Esophagus (tissue), 2 donors: Measurements from ENCODE around the gene CLIP2. TPM values are rescaled to one million over a fixed set of nuclear protein-coding genes. Genes with fewer than 3 reads are reported as not detected.
"Not testable (repeated sequence)": the region's sequence is repeated elsewhere in the genome, so short reads cannot be mapped to it uniquely, and the experiment has no call there.

Source experiments
- H3K27ac ChIP-seq, 2 donors: one replicate each; pipeline ENCODE4 v1.5.1; 2013; ENCODE audit warnings: low read depth in 2 of 2, mild to moderate bottlenecking in 2 of 2, inconsistent platforms in 1 of 2, low read length in 1 of 2, moderate library complexity in 1 of 2
- H3K27me3 ChIP-seq, 2 donors: one replicate each; pipeline ENCODE4 v1.6.1; 2013; ENCODE audit warnings: low read length in 2 of 2, control low read depth in 1 of 2, mild to moderate bottlenecking in 1 of 2; ENCODE audit not compliant: insufficient read depth in 2 of 2, control insufficient read depth in 1 of 2
- H3K36me3 ChIP-seq, 2 donors: one replicate each; pipeline ENCODE4 v1.6.1; 2013; ENCODE audit warnings: low read length in 1 of 2; ENCODE audit not compliant: control insufficient read depth in 2 of 2, insufficient read depth in 2 of 2
- H3K4me1 ChIP-seq, 2 donors: one replicate each; pipeline ENCODE4 v1.6.1; 2013; ENCODE audit warnings: low read length in 1 of 2; ENCODE audit not compliant: control insufficient read depth in 2 of 2, insufficient read depth in 2 of 2
- H3K4me3 ChIP-seq, 2 donors: one replicate each; pipeline ENCODE4 v1.5.1; 2013; ENCODE audit warnings: low read length in 2 of 2, mild to moderate bottlenecking in 2 of 2, low read depth in 1 of 2, moderate library complexity in 1 of 2
- H3K9me3 ChIP-seq, 2 donors: one replicate each; pipeline ENCODE4 v1.6.1; 2013; ENCODE audit warnings: mild to moderate bottlenecking in 2 of 2, low read depth in 1 of 2, low read length in 1 of 2, moderate library complexity in 1 of 2; ENCODE audit not compliant: control insufficient read depth in 2 of 2, insufficient read depth in 1 of 2
- WGBS, 2 donors: extraction: QIAGEN DNeasy Blood & Tissue Kit; methylation state at CpG; one replicate each; pipeline ENCODE4 v1.1.7; 2013; 5-methylcytosine and 5-hydroxymethylcytosine counted together
- polyA plus RNA-seq, 2 donors: library from polyadenylated mRNA; stranded (reverse); fragments of 200-250 nt; gene quantifications; one replicate each; pipeline ENCODE4 v1.2.3, GENCODE V29; 2013
- donor health status: healthy with polysubstance abuse.
- donor health status: Bipolar disorder and iron deficiency.

CLIP2 gene
- polyA plus RNA-seq = 1 to 10 TPM; 5.5 to 6.3 TPM

DNA sequence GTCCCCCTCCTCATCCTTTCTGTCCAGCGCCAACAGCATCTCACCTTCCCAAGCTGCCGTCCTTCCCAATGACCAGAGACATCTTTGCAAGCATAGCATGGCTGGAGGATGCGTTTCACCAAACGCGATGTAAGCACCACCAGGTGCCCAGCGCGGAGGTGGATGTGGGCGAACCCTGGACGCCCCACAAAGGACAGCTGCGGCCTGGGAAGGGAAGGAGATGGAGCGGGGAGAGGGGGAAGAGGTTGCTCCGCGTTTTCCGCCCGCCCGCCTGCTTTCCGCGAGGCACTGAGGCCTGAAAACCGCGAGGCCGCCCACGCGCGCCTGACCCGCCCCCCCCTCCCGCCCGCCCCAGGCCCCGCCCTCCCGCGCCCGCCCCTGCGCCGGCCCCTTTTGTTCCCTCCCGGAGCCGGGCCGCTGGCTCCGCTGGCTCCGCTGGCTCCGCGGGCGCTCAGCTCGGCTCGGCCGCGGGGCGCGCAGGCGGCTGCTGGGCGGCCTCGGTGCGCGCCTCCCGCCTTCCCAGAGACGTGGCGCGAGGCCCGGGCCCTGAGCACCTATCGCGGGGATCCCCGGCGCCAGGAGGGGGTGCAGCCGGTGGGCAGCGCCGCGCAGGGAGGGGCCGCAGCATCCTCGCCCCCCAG lies at the start of gene CLIP2:
CLIP2 (plus strand) TSS at position 390 of the 641 bp plus-strand sequence. CDS start 28,140 bp downstream, outside the sequence.
- H3K4me3 ChIP-seq = peak within 1 kb of the TSS; percentile 70
- no peaks in the 10 kb centered on the region for H3K9me3 ChIP-seq
- WGBS, 2 donors = 1% methylated on average over 47 to 66 of the region's 67 CpGs
- H3K4me1 ChIP-seq = peaks cover 0 to 15% of the 10 kb centered on the region in 2 donors
- no peaks in the 10 kb centered on the region for H3K27me3 ChIP-seq
- no peaks in the 10 kb centered on the region for H3K36me3 ChIP-seq
- peak within 1 kb of the TSS; percentile 40 to 65 for H3K27ac ChIP-seq

DNA sequence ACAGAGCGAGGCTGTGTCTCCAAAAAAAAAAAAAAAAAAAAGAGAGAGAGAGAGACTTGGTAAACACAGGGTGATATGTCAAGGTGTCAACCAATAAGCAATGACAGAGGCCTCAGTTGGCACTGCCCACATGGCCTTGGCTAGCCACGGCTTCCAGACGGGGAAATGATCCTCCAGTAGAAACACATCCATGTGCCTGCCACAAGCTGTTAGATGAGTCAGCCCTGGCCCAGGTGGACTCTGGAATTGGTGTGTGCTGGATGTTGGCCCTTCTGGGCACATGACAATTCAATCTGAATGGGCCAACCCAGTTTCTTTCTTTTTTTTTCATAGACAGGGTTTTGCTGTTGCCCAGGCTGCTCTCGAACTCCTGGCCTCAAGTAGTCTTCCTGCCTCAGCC lies 48.7 kb upstream of the CLIP2 start:
- no peak overlapping the region for H3K4me3 ChIP-seq
- H3K4me1 ChIP-seq = no peaks in the 10 kb centered on the region
- peaks cover 16 to 26% of the 10 kb centered on the region in 2 donors for H3K36me3 ChIP-seq
- 82 to 87% methylated on average over 4 of the region's 4 CpGs for WGBS, 2 donors
- no peaks in the 10 kb centered on the region for H3K27me3 ChIP-seq
- H3K27ac ChIP-seq = no peak overlapping the region
- H3K9me3 ChIP-seq = no peaks in the 10 kb centered on the region

DNA sequence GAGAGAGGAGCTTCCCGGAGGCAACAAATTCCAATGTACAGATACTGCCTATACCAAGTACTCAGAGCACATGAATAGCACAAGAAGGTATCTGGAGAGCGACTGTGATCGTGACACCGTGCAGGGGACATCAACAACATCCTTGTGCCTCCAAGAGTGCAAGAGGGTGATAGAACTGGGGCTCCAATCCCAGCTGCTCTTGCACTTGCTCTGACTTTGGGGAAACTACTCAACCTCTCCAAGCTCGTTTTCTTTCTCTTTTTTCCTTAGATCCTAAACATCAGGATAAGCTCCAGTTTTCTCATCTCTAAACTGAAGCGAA lies 47.1 kb upstream of the CLIP2 start:
- no peak overlapping the region for H3K27ac ChIP-seq
- peaks cover 16 to 25% of the 10 kb centered on the region in 2 donors for H3K36me3 ChIP-seq
- no peaks in the 10 kb centered on the region for H3K4me1 ChIP-seq
- H3K27me3 ChIP-seq = no peaks in the 10 kb centered on the region
- no peaks in the 10 kb centered on the region for H3K9me3 ChIP-seq
- H3K4me3 ChIP-seq = no peak overlapping the region
- WGBS, 2 donors = 81 to 89% methylated on average over 6 of the region's 6 CpGs

DNA sequence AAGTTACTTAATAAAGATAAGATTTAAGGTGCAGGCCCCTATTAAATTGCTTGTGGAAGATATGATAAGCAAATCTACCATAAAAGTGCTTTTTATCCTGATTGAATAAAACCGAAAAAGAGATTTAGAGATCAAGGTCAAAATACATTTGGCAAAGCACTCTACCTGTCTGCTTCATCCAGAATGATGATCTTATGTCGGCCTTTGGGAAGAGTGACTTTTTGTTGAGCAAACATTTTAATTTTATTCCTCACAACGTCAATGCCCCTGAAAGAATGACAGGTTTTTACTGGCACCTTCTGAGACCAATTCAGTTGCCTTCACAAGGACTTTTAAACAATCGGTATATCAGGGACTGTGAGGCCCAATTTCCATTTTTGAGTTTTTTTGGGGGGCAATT lies 42.7 kb upstream of the CLIP2 start:
- 61 to 79% methylated on average over 4 of the region's 4 CpGs for WGBS, 2 donors
- no peak overlapping the region for H3K4me3 ChIP-seq
- peaks cover 3 to 22% of the 10 kb centered on the region in 2 donors for H3K36me3 ChIP-seq
- no peaks in the 10 kb centered on the region for H3K9me3 ChIP-seq
- no peaks in the 10 kb centered on the region for H3K4me1 ChIP-seq
- H3K27me3 ChIP-seq = no peaks in the 10 kb centered on the region
- no peak overlapping the region for H3K27ac ChIP-seq

DNA sequence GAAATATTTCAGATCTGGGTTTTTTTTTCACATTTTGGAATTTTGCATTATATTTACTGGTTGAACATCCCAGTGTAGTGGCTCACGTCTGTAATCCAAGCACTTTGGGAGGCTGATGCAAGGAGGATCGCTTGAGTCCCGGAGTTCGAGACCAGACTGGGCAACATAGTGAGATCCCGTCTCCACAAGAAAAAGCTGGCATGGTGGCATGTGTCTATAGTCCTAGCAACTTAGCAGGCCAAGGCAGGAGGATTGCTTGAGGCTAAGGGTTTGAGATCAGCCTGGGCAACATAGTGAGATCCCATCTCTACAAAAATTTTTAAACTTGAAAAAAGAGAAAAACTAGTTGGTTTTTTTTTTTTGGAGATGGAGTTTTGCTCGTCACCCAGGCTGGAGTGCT lies 41.1 kb upstream of the CLIP2 start:
- H3K27ac ChIP-seq = no peak overlapping the region
- H3K4me3 ChIP-seq = no peak overlapping the region
- H3K36me3 ChIP-seq = peaks cover 0 to 18% of the 10 kb centered on the region in 2 donors
- no peaks in the 10 kb centered on the region for H3K27me3 ChIP-seq
- no peaks in the 10 kb centered on the region for H3K9me3 ChIP-seq
- peaks cover 0 to 2% of the 10 kb centered on the region in 2 donors for H3K4me1 ChIP-seq
- WGBS, 2 donors = 95 to 97% methylated on average over 6 of the region's 6 CpGs

DNA sequence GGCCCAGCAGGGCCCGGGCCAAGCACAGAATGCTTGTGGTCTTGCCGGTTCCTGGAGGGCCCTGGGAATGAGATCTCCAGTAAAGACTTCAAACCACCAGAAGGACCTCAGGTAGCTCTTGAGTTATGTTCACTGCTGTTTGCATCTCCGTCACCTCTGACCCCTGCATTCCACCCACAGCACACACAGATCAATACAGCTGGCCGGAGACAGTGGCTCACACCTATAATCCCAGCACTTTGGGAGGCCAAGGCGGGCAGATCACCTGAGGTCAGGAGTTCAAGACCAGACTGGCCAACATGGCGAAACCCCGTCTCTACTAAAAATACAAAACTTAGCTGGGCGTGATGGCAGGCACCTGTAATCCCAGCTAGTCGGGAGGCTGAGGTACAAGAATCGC lies 40.1 kb upstream of the CLIP2 start:
- 95 to 96% methylated on average over 10 of the region's 10 CpGs for WGBS, 2 donors
- not testable (repeated sequence) for H3K4me3 ChIP-seq

DNA sequence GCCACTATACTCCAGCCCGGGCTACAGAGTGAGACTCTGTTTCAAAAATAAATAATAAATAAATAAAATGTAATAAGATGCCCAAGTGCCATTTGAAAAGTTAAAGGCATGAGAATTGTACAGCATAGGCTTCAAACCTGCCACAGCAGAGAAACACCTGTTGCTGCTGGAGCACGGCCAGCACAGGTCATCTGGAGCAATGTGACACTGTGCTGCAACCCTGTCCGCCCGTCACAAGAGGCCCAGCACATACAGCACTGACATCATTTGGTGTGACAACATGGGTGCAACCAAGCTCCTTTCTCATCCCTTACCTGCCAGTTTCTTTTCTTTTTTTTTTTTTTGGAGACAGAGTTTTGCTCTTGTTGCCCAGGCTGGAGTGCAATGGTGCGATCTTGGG lies 36.3 kb upstream of the CLIP2 start:
- peaks cover 0 to 2% of the 10 kb centered on the region in 2 donors for H3K4me1 ChIP-seq
- H3K36me3 ChIP-seq = peaks cover 0 to 15% of the 10 kb centered on the region in 2 donors
- no peaks in the 10 kb centered on the region for H3K27me3 ChIP-seq
- H3K27ac ChIP-seq = peak overlapping the region in 1 of 2 donors; percentile 67
- H3K9me3 ChIP-seq = no peaks in the 10 kb centered on the region
- 51 to 68% methylated on average over 5 of the region's 5 CpGs for WGBS, 2 donors
- no peak overlapping the region for H3K4me3 ChIP-seq

More for the DNA sequence above, 40.1 kb upstream of the CLIP2 start:
- not testable (repeated sequence) for H3K4me1 ChIP-seq, H3K27ac ChIP-seq, H3K9me3 ChIP-seq, H3K27me3 ChIP-seq
- H3K36me3 ChIP-seq = peaks cover 0 to 18% of the 10 kb centered on the region in 2 donors

DNA sequence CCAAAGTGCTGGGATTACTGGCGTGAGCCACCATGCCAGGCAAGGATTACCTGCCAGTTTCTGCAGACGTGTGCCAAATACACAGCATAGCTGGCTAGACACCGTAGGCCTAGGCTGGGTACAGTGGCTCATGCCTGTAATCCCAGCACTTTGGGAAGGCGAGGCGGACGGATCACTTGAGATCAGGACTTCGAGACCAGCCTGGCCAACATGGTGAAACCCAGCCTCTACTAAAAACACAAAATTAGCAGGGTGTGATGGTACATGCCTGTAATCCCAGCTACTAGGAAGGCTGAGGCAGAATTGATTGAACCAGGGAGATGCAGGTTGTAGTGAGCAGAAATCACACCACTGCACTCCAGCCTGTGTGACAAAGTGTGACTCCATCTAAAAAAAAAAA lies 35.9 kb upstream of the CLIP2 start:
- Histone ChIP-seq H3K4me3 (peak overlapping the region in 1 of 2 donors; percentile 58), H3K27ac (peak overlapping the region; percentile 11 to 67), H3K9me3 (no peaks in the 10 kb centered on the region), H3K4me1 (peaks cover 0 to 2% of the 10 kb centered on the region in 2 donors), H3K36me3 (peaks cover 0 to 13% of the 10 kb centered on the region in 2 donors), H3K27me3 (no peaks in the 10 kb centered on the region)
- WGBS, 2 donors = 40 to 46% methylated on average over 7 of the region's 7 CpGs

DNA sequence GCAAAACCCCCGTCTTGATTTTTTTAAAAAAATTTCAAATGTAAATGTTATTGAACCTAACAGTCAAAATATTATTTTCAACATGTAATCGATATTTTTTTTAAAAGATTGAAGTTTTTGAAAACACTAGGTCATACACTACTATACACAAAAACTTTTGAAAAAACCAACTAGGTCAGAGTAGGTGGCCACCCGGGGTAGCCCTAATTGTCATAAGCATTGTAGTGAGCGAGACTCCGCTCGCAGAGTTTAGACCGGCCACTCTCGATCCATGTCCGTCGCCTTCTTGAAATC lies 35.4 kb upstream of the CLIP2 start:
- WGBS, 2 donors = 1 to 3% methylated on average over 10 of the region's 10 CpGs
- H3K27me3 ChIP-seq = no peaks in the 10 kb centered on the region
- H3K36me3 ChIP-seq = peaks cover 0 to 13% of the 10 kb centered on the region in 2 donors
- H3K4me3 ChIP-seq = peak overlapping the region; percentile 58 to 87
- peaks cover 0 to 2% of the 10 kb centered on the region in 2 donors for H3K4me1 ChIP-seq
- H3K27ac ChIP-seq = peak overlapping the region; percentile 69 to 98
- no peaks in the 10 kb centered on the region for H3K9me3 ChIP-seq

DNA sequence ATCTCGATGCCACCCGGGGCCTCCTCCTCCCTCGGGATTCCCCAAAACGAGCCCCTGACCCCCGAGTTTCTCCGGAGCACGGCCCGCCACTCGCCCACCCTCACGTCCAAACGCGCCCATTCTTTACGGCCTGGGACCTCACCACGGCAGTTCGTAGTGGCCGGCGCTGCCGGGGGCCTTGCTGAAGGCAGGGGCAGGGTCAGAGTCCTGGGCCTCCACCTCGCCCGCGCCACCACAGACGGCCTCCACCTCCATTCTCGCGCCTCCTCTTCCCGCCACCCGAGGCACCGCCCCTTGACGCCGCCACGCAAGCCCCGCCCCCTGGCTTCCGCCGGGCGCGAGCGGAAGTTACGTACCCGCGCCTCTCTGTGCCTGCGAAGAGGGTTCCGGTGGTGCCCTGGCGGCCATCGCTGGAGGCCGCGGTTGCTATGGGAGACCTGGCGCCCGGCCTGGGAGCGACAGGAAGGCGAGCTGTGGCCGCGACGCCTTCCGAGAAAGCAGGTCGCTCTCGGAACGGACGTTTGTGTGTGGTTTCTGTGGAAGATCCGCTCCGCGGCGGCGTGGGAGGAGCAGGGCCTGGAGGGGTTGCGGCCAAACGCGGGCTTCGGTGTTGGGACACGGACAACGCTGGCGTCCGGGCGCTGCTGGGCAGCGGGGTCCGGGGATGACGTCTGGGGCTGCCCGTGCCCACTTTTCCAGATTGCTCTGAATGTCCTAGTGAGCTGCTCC lies 34.9 kb upstream of the CLIP2 start, which contains the start of gene RFC2:
RFC2 (minus strand) TSS at position 271 of the 729 bp plus-strand sequence; CDS start at position 255, 16 bp downstream.
- H3K27me3 ChIP-seq = no peaks in the 10 kb centered on the region
- WGBS, 2 donors = 0% methylated on average over 72 to 75 of the region's 75 CpGs
- H3K4me3 ChIP-seq = peak within 1 kb of the TSS; percentile 58 to 87
- H3K36me3 ChIP-seq = peaks cover 0 to 10% of the 10 kb centered on the region in 2 donors
- peak within 1 kb of the TSS; percentile 95 to 98 for H3K27ac ChIP-seq
- peaks cover 0 to 2% of the 10 kb centered on the region in 2 donors for H3K4me1 ChIP-seq
- no peaks in the 10 kb centered on the region for H3K9me3 ChIP-seq
